Activated T-cell treated with anti-CD3 and anti-CD28 coated beads for 4 hours (primary cell): ENCODE results near the gene KRT33A.

Experiments
- DNase-seq: peaks from one replicate; pipeline ENCODE4 v3.0.0-alpha.2; 2020

Gene KRT33A

DNA sequence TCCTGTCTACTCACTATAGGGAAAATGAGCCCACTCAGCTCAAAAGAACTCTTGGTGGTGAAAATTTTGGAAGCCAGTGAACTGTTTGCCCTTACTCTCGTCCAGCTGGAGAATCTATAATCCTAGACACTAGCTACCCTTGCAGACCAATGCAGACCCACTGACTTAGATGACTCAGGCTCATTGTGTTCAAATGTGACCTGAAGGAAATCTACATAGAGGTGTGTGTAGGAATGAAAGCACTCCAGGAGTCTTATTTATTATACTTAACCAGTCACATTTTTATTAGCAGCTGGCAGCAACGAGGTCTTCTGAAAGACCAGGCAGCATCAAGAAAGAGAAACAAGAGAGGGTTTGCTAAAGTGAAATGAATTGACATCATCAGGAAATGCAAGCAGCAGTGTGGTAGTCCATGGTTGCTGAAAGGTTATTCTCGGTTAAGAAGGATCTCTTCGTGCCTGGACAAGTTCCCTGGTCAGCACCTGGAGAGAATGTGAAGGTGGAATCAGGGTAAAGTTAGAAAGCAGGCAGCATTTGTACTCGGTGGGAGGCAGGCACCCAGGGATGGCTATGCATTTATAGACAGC is 49.3 kb downstream of the KRT33A start:
- no peak for DNase-seq

DNA sequence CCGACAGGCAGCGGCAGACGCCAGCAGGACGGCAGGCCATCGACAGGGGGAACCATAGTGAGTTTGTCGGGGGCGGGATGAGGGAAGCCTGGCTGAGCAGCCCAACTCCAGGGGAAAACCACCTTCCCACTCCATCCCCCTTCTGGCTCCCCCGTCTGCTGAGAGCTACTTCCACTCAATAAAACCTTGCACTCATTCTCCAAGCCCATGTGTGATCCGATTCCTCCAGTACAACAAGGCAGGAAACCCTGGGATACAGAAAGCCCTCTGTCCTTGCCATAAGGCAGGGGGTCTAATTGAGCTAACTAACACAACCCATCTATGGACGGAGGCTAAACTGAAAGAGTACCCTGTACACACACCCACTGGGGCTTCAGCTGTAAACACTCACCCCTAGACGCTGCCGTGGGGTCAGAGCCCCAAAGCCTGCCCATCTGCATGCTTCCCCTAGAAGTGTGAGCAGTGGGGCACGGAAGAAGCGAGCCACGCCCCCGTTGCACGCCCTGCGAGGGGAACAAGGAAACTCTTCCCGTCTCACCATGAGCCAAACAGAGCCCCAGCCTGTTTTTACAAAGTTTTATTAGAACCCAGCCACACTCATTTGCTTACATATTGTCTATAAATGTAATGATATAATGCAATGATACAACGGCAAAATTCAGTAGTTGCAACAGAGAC is 52.0 kb downstream of the KRT33A start:
- DNase-seq = no peak

DNA sequence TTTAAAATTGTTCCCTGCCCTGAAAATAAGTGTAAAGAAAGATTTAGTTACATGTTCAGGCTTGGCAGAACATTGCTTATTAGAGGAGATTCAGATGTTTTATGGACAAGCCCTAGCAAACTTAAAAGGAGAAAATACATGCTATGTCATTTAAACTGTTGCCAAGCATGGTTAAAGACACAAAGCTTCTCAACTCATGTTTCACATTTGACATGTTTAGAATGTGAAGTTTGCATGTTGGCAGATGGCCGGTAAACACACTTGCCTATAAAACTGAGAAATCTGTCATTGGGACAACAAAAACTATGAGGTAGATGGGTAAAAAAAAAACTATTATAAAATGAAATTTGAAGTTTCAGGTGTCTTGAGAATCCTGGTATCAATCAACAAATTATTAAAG is 53.8 kb downstream of the KRT33A start:
- DNase-seq = no peak
